HEK293T (cell line): ENCODE measurements around the gene NUDT14.

Experiments
- CTCF ChIA-PET: fragments of 350-600 bp; formaldehyde crosslinking; extraction: SDS; loops from one replicate; lab custom pipeline; 2021; ENCODE audit warnings: antibody characterized with exemption, inconsistent platforms; lab: Yijun Ruan, JAX
- POLR2A ChIA-PET: fragments of 350-600 bp; formaldehyde crosslinking; extraction: SDS; loops from one replicate; lab custom pipeline; 2020; ENCODE audit warnings: antibody characterized with exemption, inconsistent platforms; lab: Yijun Ruan, JAX
- DNase-seq: peaks from one replicate; pipeline ENCODE4 v3.0.0; 2012; ENCODE audit warnings: mixed read lengths; ENCODE audit errors: extremely low spot score
- ARNT ChIP-seq: fragments of 450-650 bp; IDR thresholded peaks from 2 replicates; pipeline ENCODE4 v1.6.1; 2017; ENCODE audit warnings: mild to moderate bottlenecking
- BHLHE40 ChIP-seq: fragments of 450-650 bp; IDR thresholded peaks from 2 replicates; pipeline ENCODE4 v1.6.1; 2016; ENCODE audit warnings: mild to moderate bottlenecking, moderate library complexity, borderline replicate concordance
- CTBP1 ChIP-seq: fragments of 450-650 bp; IDR thresholded peaks from 2 replicates; pipeline ENCODE4 v1.6.1; 2016; ENCODE audit warnings: borderline replicate concordance
- ELF4 ChIP-seq: fragments of 450-650 bp; IDR thresholded peaks from 2 replicates; pipeline ENCODE4 v1.6.1; 2017; ENCODE audit warnings: antibody characterized with exemption
- FOXA1 ChIP-seq: fragments of 450-650 bp; IDR thresholded peaks from 2 replicates; pipeline ENCODE4 v1.6.1; 2016; ENCODE audit warnings: mild to moderate bottlenecking
- FOXK2 ChIP-seq: fragments of 450-650 bp; IDR thresholded peaks from 2 replicates; pipeline ENCODE4 v1.6.1; 2016; ENCODE audit warnings: mild to moderate bottlenecking
- FOXM1 ChIP-seq: fragments of 450-650 bp; IDR thresholded peaks from 2 replicates; pipeline ENCODE4 v1.6.1; 2017; ENCODE audit warnings: mild to moderate bottlenecking, borderline replicate concordance
- HDGF ChIP-seq: fragments of 450-650 bp; IDR thresholded peaks from 2 replicates; pipeline ENCODE4 v1.6.1; 2017; ENCODE audit warnings: antibody characterized with exemption, borderline replicate concordance
- L3MBTL2 ChIP-seq: fragments of 450-650 bp; conservative IDR thresholded peaks from 2 replicates; pipeline ENCODE4 v1.6.1; 2016; ENCODE audit warnings: mild to moderate bottlenecking
- LEF1 ChIP-seq: fragments of 450-650 bp; IDR thresholded peaks from 2 replicates; pipeline ENCODE4 v1.6.1; 2017; ENCODE audit warnings: mild to moderate bottlenecking, borderline replicate concordance
- NFRKB ChIP-seq: fragments of 450-650 bp; IDR thresholded peaks from 2 replicates; pipeline ENCODE4 v1.6.1; 2016; ENCODE audit warnings: mild to moderate bottlenecking, moderate library complexity
- SP1 ChIP-seq: fragments of 450-650 bp; IDR thresholded peaks from 2 replicates; pipeline ENCODE4 v1.6.1; 2017
- SUZ12 ChIP-seq: fragments of 450-650 bp; IDR thresholded peaks from 2 replicates; pipeline ENCODE4 v1.6.1; 2016; ENCODE audit warnings: mild to moderate bottlenecking
- TARDBP ChIP-seq: fragments of 450-650 bp; IDR thresholded peaks from 2 replicates; pipeline ENCODE4 v1.6.1; 2016
- ZNF384 ChIP-seq: fragments of 450-650 bp; IDR thresholded peaks from 2 replicates; pipeline ENCODE4 v1.6.1; 2016
- TF ChIP-seq, protein P1 (sequence below): fragments of 450-650 bp; IDR thresholded peaks from 2 replicates; pipeline ENCODE4 v1.6.1; 2016

The NUDT14 gene

DNA sequence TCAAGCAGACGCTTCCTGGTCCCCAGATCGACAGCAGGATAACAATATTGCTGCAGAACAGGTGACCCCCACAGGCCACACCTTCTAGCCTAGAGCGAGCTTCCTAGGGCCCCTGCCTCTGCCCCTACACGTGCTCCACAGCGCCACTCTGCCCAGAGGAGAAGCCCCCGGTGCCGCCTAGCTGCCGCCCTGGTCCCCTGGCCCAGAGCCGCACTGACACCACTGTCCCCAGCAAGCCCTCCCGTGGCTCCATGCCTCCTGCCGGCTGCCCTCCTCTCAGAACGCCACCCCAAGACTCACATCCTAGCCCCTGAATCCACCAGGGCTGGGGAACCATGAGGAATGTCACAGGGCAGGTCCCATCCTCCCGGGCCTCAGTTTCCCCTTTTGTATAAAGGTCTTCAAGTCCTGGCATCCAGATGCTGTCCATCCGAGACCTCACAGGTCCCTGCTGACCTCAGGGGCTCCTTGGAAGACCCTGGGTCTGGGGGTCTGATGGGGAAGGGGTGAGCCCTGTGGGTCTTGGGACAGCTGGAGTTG lies 43.6 kb downstream of the NUDT14 start:
- ChIA-PET CTCF (no interaction called here), POLR2A (no interaction called here)
- no peak for DNase-seq
- TF ChIP-seq NFRKB (no peak), SUZ12 (no peak), SP1 (no peak), ELF4 (no peak), ARNT (no peak)

DNA sequence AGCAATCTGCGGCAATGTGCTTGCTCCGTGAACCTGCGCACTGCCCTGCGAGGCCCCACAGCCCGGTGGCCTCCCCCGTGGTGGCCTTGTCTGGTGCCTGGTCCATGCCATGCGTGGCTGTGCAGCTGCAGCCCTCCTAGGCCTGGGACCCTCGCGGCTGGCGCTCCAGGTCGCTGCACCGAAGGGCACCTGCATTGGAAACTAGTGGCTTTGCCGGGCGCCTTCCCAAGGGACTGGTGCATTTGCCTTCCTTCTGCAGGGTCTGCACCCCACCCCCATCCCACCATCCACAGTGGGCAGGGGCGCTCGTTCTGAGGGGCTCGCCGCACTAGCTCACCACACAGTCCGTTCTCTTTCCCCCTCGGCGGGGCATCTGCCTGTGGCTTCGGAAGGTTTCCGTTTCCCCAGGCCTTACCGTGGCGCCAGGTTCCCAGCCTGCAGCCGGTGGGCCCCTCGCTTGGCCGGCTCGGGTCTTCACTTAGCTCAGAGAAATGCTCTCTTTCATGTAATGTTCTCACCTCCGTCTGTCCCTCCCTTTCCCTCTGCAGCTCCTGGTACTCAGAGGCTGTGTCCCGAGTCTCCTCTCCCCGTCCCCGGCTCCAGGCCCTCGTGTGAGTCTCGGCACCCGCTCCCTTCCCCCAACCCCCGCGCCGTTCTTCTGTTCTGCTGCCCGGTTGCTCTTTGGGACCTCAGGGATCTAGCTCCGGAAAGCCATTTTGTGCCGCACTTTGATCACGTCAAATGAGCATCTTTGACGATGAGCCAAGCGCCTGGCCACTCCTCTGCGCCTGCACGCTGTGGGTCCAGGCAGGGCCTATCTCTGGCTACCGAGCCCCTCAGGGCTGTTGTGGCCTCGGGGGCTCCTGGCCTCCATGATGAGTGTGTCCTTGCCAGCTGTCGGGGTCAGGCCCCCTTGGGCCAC lies 44.5 kb downstream of the NUDT14 start:
- DNase-seq = no peak
- TF ChIP-seq LEF1 (no peak), ELF4 (no peak)
- ChIA-PET POLR2A (no interaction called here), CTCF (no interaction called here)

DNA sequence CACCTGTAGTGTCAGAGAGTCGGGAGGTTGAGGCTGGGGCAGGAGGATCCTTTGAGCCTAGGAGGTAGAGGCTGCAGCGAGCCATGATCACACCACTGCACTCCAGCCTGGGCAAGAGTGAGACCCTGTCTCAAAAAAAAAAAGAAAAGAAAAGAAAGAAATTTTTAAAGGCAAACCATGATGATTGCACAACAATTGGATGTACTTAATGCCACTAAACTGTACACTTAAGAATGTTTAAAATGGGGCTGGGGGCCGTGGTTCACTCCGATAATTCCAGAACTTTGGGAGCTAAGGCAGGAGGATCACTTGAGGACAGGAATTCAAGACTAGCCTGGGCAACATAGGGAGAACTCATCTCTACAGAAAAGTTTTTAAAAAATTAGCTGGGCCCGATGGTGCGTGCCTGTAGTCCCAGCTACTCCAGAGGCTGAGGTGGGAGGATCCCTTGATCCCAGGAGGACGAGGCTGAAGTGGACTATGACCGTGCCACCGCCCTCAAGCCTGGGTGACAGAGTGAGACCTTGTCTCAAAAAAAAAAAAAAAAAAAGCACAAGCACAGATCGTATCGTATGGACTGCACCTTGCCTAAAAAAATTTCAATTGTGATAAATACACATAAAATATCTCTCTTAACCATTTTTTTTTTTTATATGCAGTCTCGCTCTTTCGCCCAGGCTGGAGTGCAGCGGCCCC lies 45.3 kb downstream of the NUDT14 start:
- POLR2A ChIA-PET = no interaction called here
- TF ChIP-seq CTBP1 (no peak), FOXK2 (no peak), TARDBP (no peak)
- CTCF ChIA-PET = no interaction called here
- DNase-seq = no peak

DNA sequence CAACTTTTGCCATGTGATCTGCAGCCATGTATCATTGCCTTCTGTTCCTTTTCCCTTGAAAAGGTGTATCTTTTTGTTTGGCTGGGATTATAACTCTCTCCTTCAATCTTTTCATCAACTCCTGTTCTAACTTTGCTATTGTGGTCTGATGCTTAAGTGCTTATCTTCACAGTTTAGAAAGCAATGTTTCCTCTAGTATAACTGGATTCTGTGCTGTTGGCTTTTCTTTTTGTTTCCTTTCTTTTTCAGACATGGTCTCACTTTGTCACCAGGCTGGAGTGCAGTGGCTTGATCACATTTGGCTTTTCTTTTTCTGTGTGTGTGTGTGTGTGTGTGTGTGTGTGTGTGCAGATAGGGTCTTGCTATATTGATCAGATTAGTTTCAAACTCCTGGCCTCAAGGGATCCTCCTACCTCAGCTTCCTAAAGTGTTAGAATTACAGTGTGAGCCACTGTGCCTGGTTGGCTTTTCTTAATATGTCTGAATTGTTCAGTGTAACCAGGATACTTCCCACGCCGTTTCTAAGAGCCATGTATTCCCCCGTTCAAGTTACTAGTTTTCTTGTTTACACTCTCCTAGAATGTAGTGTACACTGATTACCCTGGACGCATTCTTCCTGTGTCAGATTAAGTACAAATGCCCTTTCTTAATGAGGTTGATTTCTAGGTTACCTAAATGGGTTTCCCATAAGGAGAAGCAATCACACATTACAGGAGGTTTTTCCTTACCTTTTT lies 48.0 kb downstream of the NUDT14 start:
- CTCF ChIA-PET = no interaction called here
- POLR2A ChIA-PET = no interaction called here
- TF ChIP-seq FOXA1 (no peak), HDGF (no peak), CTBP1 (no peak), SP1 (no peak), ARNT (no peak), FOXM1 (no peak), TARDBP (no peak), FOXK2 (no peak), ELF4 (no peak), NFRKB (no peak), ZNF384 (no peak), L3MBTL2 (no peak), SUZ12 (no peak), LEF1 (no peak), BHLHE40 (no peak)
- TF ChIP-seq, protein P1, sequence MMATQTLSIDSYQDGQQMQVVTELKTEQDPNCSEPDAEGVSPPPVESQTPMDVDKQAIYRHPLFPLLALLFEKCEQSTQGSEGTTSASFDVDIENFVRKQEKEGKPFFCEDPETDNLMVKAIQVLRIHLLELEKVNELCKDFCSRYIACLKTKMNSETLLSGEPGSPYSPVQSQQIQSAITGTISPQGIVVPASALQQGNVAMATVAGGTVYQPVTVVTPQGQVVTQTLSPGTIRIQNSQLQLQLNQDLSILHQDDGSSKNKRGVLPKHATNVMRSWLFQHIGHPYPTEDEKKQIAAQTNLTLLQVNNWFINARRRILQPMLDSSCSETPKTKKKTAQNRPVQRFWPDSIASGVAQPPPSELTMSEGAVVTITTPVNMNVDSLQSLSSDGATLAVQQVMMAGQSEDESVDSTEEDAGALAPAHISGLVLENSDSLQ = no peak

DNA sequence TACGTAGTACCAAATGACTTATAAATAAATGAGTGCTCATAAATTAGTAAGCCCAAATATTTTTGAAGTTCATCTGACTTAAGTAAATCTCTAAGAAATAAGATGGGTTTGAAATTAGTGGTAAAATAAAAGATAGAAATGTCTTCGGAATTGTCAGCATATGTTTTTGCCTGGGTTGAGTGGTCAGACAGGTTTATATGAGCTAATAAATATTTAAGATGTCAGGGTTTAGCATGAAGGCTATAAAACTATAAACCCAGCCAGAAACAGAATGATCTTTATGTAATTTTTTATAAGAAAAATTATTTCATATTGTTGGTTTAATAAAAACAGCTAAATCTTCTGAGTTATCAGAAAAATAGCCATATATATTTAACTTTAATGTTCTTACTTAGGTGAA lies 49.9 kb downstream of the NUDT14 start:
- ChIA-PET CTCF (no interaction called here), POLR2A (no interaction called here)

More for the DNA sequence above, 48.0 kb downstream of the NUDT14 start:
- DNase-seq = no peak

DNA sequence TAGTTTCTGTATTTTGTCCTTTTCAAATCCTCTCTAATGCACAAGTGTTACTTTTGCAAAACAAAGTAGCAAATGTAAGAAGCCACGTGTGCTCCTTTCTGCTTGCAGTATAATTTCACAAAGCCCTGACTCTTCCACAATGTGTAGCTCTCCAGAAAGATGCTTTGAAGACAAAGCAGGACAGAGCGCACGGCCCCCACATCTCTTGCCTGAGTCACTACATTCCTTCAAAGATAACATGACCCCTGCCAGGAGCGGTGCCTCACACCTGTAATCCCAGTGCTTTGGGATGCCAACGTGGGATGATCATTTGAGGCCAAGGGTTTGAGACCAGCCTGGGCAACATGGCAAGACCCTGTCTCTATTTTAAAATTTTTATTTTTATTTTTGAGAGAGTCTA lies 53.1 kb downstream of the NUDT14 start:
- ChIA-PET POLR2A (no interaction called here), CTCF (no interaction called here)
- TF ChIP-seq ELF4 = no peak
- TF ChIP-seq SP1 = no peak
- no peak for DNase-seq

More for the DNA sequence above, 49.9 kb downstream of the NUDT14 start:
- DNase-seq = no peak
- TF ChIP-seq SUZ12 = no peak
- no peak for TF ChIP-seq ARNT
- no peak for TF ChIP-seq FOXM1
- no peak for TF ChIP-seq ELF4
- no peak for TF ChIP-seq LEF1
- TF ChIP-seq HDGF = no peak
- TF ChIP-seq BHLHE40 = no peak
- no peak for TF ChIP-seq SP1

DNA sequence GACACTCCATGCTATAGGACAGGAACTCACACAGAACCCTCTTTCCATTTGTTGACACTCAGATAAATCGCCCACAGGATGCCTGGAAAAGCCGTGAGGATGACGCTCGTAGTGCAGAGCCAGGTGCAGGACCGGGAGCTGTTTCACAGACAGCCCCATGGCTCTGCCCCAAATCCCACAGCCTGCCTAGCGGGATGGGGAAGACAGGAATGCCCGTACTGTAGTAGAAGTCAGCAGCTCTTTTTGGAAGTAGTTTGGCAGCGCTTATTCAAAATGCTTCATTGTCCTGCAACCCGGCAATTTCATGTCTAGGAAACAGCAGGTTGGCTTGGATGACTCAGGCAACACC lies 54.2 kb downstream of the NUDT14 start:
- TF ChIP-seq SP1 = no peak
- TF ChIP-seq FOXM1 = no peak
- TF ChIP-seq BHLHE40 = no peak
- TF ChIP-seq, protein P1 = no peak
- TF ChIP-seq ARNT = no peak
- no peak for TF ChIP-seq SUZ12
- ChIA-PET CTCF (no interaction called here), POLR2A (no interaction called here)
- no peak for DNase-seq
